Tongue (tissue), 2 donors: Measurements from ENCODE around the gene MBTPS2. TPM values are rescaled to one million over a fixed set of nuclear protein-coding genes. Genes with fewer than 3 reads are reported as not detected.

Experiments used
- small RNA-seq: library from RNA; depleted of rRNA; stranded (forward); fragments of <200 nt; gene quantifications from one replicate; pipeline ENCODE3, GENCODE V24; 2014; ENCODE audit warnings: low replicate concordance
- total RNA-seq: library from RNA; depleted of rRNA; stranded (reverse); fragments of >200 nt; gene quantifications from one replicate; pipeline ENCODE4 v1.2.3, GENCODE V29; 2014

Gene MBTPS2
- total RNA-seq, 1 donor from 2014 or later = 19.4 TPM

Small RNAs within 50 kb of the gene (small RNA-seq; reads per million reads assigned to genes)
- not detected for gene U73479.1

Other genes with a start within 250 kb of the MBTPS2 start
- 3.4 TPM for gene KLHL34, start 181.3 kb upstream of the MBTPS2 start, total RNA-seq
- gene SMPX, start 81.5 kb upstream of the MBTPS2 start, total RNA-seq = 325 TPM
- gene YY2, start 16.4 kb downstream of the MBTPS2 start, total RNA-seq = 0.92 TPM
- gene SMS, start 101.1 kb downstream of the MBTPS2 start, total RNA-seq = 75.7 TPM
- 0.31 TPM for gene PHEX, start 192.7 kb downstream of the MBTPS2 start, total RNA-seq